ENCODE measurements around the gene SEC14L2. TPM values are rescaled to one million over a fixed set of nuclear protein-coding genes. Genes with fewer than 3 reads are reported as not detected.
"Not testable (repeated sequence)": the region's sequence is repeated elsewhere in the genome, so short reads cannot be mapped to it uniquely, and the experiment has no call there.

Gene SEC14L2
- total RNA-seq, 1 donor from 2014 or later: 5.7 TPM

DNA sequence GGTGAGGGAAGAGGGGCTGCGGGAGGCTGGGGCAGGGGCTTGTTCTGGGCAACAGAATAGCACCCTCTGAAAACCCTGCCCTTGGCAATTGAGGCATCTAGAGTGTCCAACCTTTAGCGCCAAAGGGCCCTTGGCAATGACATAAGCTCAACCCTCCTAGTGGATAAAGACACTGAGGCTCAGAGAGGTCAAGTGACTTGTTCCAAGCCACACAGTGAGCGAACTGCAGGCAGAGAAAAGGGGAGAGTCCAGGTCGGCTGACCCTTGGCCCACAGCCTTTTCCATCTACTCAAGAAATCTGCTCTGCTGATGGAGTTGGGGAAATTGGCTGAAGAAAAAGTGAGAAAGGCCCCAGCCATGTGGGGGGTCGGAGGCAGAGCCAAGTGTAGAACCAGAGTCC is 2.9 kb downstream of the SEC14L2 start:
- Histone ChIP-seq H3K4me2 (no peak overlapping the region), H3K4me3 (no peak overlapping the region), H3K27ac (no peak overlapping the region), H3K9me3 (ENCODE audit: low read depth) (no peaks in the 10 kb centered on the region), H3K79me2 (ENCODE audit: low read depth) (no peaks in the 10 kb centered on the region), H4K20me1 (ENCODE audit: low read depth) (no peaks in the 10 kb centered on the region), H3K36me3 (no peaks in the 10 kb centered on the region), H3K9ac (no peak overlapping the region), H3K4me1 (peaks cover 22% of the 10 kb centered on the region), H2AFZ (replicated peaks) (no peak overlapping the region), H3F3A (ENCODE audit: low read depth) (peaks cover 20% of the 10 kb centered on the region), H3K27me3 (peaks cover 43% of the 10 kb centered on the region)
- H3K9me3 Mint-ChIP-seq: no peaks in the 10 kb centered on the region
- peaks cover 40% of the 10 kb centered on the region for H3K4me1 Mint-ChIP-seq
- H3K27ac Mint-ChIP-seq: no peak overlapping the region
- H3K27me3 Mint-ChIP-seq (ENCODE audit: insufficient read depth, low read depth): peaks cover 2% of the 10 kb centered on the region
- no peak overlapping the region for H3K4me3 Mint-ChIP-seq
- no peak for TF ChIP-seq EZH2phosphoT487 (IDR thresholded peaks at IDR 0.05)
- TF ChIP-seq EZH2 (IDR thresholded peaks at IDR 0.05): no peak
- TF ChIP-seq, protein P1, sequence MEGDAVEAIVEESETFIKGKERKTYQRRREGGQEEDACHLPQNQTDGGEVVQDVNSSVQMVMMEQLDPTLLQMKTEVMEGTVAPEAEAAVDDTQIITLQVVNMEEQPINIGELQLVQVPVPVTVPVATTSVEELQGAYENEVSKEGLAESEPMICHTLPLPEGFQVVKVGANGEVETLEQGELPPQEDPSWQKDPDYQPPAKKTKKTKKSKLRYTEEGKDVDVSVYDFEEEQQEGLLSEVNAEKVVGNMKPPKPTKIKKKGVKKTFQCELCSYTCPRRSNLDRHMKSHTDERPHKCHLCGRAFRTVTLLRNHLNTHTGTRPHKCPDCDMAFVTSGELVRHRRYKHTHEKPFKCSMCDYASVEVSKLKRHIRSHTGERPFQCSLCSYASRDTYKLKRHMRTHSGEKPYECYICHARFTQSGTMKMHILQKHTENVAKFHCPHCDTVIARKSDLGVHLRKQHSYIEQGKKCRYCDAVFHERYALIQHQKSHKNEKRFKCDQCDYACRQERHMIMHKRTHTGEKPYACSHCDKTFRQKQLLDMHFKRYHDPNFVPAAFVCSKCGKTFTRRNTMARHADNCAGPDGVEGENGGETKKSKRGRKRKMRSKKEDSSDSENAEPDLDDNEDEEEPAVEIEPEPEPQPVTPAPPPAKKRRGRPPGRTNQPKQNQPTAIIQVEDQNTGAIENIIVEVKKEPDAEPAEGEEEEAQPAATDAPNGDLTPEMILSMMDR (IDR thresholded peaks at IDR 0.05): no peak
- DNase-seq (ENCODE audit: low spot score): no peak
- H3K36me3 Mint-ChIP-seq: peaks cover 3% of the 10 kb centered on the region

DNA sequence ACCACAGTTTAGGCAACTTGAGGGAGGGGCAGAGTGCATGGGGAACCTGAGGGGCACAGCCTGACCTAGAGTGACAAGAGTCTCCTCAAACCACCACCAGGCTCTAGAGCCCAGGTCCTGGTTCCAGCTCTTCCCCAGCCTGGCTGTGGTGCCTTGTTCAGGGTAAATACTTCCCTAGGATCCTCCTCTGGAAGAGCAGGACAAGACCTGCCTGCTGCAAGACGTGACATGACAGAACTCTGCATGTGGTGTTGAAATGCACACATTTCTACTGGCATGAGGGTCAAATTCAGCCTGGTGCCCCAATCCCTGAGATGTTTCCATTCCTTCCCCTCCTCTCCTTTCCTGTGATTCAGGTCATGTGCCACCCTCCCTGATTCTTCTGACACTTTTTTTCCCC is 3.3 kb downstream of the SEC14L2 start:
- Mint-ChIP-seq H3K27ac (no peak overlapping the region), H3K27me3 (ENCODE audit: insufficient read depth, low read depth) (peaks cover 2% of the 10 kb centered on the region), H3K9me3 (no peaks in the 10 kb centered on the region), H3K36me3 (peaks cover 6% of the 10 kb centered on the region), H3K4me3 (no peak overlapping the region), H3K4me1 (peaks cover 42% of the 10 kb centered on the region)
- H4K20me1 ChIP-seq (ENCODE audit: low read depth): no peaks in the 10 kb centered on the region
- H3F3A ChIP-seq (ENCODE audit: low read depth): peaks cover 20% of the 10 kb centered on the region
- H3K79me2 ChIP-seq (ENCODE audit: low read depth): no peaks in the 10 kb centered on the region
- DNase-seq (ENCODE audit: low spot score): no peak
- no peak overlapping the region for H3K27ac ChIP-seq
- no peak overlapping the region for H3K4me3 ChIP-seq
- no peak overlapping the region for H3K4me2 ChIP-seq
- H3K9me3 ChIP-seq (ENCODE audit: low read depth): no peaks in the 10 kb centered on the region
- no peak overlapping the region for H3K9ac ChIP-seq
- no peak overlapping the region for H2AFZ ChIP-seq (replicated peaks)
- H3K4me1 ChIP-seq: peaks cover 22% of the 10 kb centered on the region
- TF ChIP-seq EZH2phosphoT487 (IDR thresholded peaks at IDR 0.05): no peak
- TF ChIP-seq EZH2 (IDR thresholded peaks at IDR 0.05): no peak
- TF ChIP-seq, protein P1 (IDR thresholded peaks at IDR 0.05): no peak
- H3K36me3 ChIP-seq: no peaks in the 10 kb centered on the region
- H3K27me3 ChIP-seq: peaks cover 41% of the 10 kb centered on the region

DNA sequence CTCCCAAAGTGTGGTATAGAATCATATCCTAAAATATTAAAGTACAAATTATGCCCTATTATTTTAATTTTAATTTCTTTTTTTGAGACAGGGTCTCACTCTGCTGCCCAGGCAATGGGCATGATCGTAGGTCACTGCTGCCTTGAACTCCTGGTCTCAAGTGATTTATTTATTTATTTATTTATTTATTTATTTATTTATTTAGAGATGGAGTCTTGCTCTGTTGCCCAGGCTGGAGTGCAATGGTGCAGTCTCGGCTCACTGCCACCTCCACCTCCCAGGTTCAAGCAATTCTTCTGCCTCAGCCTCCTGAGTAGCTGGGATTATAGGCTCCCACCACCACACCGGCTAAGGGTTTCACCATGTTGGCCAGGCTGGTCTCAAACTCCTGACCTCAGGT is 4.2 kb downstream of the SEC14L2 start:
- not testable (repeated sequence) for H3K4me3 Mint-ChIP-seq; H3K4me3 ChIP-seq; H3K36me3 ChIP-seq; H3K79me2 ChIP-seq (ENCODE audit: low read depth); H3K9me3 ChIP-seq (ENCODE audit: low read depth); H3K4me2 ChIP-seq; H3K27me3 Mint-ChIP-seq (ENCODE audit: insufficient read depth, low read depth); H4K20me1 ChIP-seq (ENCODE audit: low read depth); H3K27ac Mint-ChIP-seq; H2AFZ ChIP-seq (replicated peaks); H3K27ac ChIP-seq; H3K9me3 Mint-ChIP-seq; H3K9ac ChIP-seq; H3K36me3 Mint-ChIP-seq; DNase-seq (ENCODE audit: low spot score)
- H3K27me3 ChIP-seq: peaks cover 32% of the 10 kb centered on the region
- H3K4me1 ChIP-seq: peaks cover 22% of the 10 kb centered on the region
- H3K4me1 Mint-ChIP-seq: peaks cover 46% of the 10 kb centered on the region
- H3F3A ChIP-seq (ENCODE audit: low read depth): peaks cover 12% of the 10 kb centered on the region

DNA sequence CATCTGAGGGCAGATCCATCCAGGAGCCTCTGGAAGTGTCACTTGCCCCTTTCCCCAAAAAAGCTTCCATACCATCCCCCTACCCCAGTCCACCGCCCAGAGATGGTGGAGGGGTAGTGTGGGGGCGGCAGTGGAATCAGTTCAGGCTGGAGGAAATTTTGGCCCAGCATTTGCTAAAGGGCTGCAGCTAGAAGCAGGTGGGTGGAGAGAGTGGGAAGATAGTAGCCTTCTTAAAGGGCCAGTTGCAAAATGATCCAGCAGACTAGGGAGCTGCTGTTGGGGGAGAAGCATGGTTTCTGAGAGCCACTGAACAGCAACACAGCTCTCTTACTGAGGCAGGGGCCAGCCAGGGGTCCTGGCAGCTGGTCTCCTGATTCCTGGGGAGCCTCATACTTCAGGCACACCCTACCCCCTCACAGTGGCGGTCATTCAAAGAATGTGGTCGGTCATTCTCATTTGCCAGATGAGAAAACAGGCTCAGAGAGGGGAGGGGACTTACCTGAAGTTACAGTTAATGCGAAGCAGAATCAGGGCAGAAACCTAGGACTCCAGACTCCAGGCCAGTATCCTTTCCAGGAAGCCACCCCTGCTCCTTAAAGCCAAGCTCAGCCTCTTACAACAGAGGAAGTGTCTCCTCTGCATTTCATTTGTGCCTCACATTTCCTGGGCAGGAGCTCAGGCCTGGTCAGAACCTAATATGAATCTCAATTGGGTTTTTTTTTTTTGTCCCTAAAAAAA is 5.4 kb downstream of the SEC14L2 start:
- Histone ChIP-seq H3K4me2 (peak overlapping the region; percentile 53), H3F3A (ENCODE audit: low read depth) (peaks cover 11% of the 10 kb centered on the region), H2AFZ (replicated peaks) (no peak overlapping the region), H3K36me3 (no peaks in the 10 kb centered on the region), H3K27me3 (peaks cover 20% of the 10 kb centered on the region), H3K79me2 (ENCODE audit: low read depth) (no peaks in the 10 kb centered on the region), H3K4me3 (no peak overlapping the region), H4K20me1 (ENCODE audit: low read depth) (no peaks in the 10 kb centered on the region), H3K9me3 (ENCODE audit: low read depth) (no peaks in the 10 kb centered on the region), H3K4me1 (peaks cover 21% of the 10 kb centered on the region), H3K27ac (no peak overlapping the region), H3K9ac (no peak overlapping the region)
- H3K27me3 Mint-ChIP-seq (ENCODE audit: insufficient read depth, low read depth): peaks cover 2% of the 10 kb centered on the region
- peaks cover 44% of the 10 kb centered on the region for H3K4me1 Mint-ChIP-seq
- no peaks in the 10 kb centered on the region for H3K9me3 Mint-ChIP-seq
- no peak overlapping the region for H3K4me3 Mint-ChIP-seq
- TF ChIP-seq, protein P1 (IDR thresholded peaks at IDR 0.05): no peak
- no peak for TF ChIP-seq EZH2 (IDR thresholded peaks at IDR 0.05)
- no peak for TF ChIP-seq EZH2phosphoT487 (IDR thresholded peaks at IDR 0.05)
- DNase-seq (ENCODE audit: low spot score): no peak
- H3K36me3 Mint-ChIP-seq: peaks cover 14% of the 10 kb centered on the region
- H3K27ac Mint-ChIP-seq: peak overlapping the region; percentile 6

DNA sequence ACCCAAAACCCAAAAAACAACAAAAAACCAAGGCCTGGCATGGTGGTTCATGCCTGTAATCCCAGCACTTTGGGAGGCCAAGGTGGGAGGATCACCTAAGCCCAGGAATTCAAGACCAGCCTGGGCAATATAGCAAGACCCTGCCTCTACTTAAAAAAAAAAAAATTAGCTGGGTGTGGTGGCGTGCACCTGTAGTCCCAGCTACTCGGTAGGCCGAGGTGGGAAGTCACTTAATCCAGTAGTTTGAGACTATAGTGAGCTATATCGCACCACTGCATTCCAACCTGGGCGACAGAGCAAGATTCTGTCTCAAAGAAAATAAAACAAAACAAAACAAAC is 5.9 kb downstream of the SEC14L2 start:
- H3K9me3 ChIP-seq (ENCODE audit: low read depth); H3K27ac Mint-ChIP-seq; H3K79me2 ChIP-seq (ENCODE audit: low read depth); H3K9me3 Mint-ChIP-seq; H3K36me3 ChIP-seq; H3K27me3 Mint-ChIP-seq (ENCODE audit: insufficient read depth, low read depth); DNase-seq (ENCODE audit: low spot score); H3K9ac ChIP-seq; H3K27ac ChIP-seq; H3K4me3 Mint-ChIP-seq; H4K20me1 ChIP-seq (ENCODE audit: low read depth); H3K4me2 ChIP-seq; H3F3A ChIP-seq (ENCODE audit: low read depth); H3K4me3 ChIP-seq; H2AFZ ChIP-seq (replicated peaks): not testable (repeated sequence)
- Mint-ChIP-seq H3K4me1 (peaks cover 43% of the 10 kb centered on the region), H3K36me3 (peaks cover 14% of the 10 kb centered on the region)
- peaks cover 15% of the 10 kb centered on the region for H3K4me1 ChIP-seq
- peaks cover 15% of the 10 kb centered on the region for H3K27me3 ChIP-seq
